Measurements from ENCODE around the gene ASXL3. TPM values are rescaled to one million over a fixed set of nuclear protein-coding genes. Genes with fewer than 3 reads are reported as not detected.

The ASXL3 gene
- total RNA-seq, 1 experiment from 2014 or later: not detected

DNA sequence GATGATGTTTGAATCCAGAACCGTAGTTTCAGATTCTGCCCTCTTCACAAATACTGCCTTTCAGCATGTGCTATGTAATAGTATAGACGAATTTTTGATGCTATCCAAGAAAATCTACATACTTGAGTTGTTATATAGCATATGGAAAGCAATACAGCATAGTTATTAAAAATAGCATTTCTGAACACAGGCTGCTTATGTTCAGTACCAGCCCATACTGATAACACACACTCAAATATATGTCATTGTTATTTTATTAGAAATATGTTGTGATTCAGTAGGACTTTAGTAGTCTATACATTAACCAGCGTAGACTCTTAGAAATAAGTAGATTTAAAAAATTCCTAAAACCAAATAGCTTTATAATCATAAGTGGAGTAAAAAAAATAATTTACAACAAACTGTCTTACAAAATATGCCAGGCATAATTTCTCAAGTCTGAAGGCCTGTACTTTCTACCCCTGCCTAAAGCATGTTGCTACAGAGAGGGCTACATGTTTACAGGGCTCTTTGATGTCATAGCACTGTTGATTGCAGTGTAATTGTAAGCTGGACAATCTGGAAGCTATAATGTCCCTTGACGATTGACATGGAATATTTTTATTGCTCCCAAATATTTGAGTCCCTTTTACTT, 86.3 kb downstream of the ASXL3 start:
- H3K27ac ChIP-seq: no peak overlapping the region
- no peak overlapping the region for H3K4me3 ChIP-seq
- no TSS peak for BruUV-seq (replicated peaks)
- no peaks in the 10 kb centered on the region for H4K20me1 ChIP-seq (ENCODE audit: insufficient read depth)
- H3K27me3 ChIP-seq (ENCODE audit: insufficient read depth, low read depth): no peaks in the 10 kb centered on the region
- CTCF ChIA-PET: no interaction called here
- no peaks in the 10 kb centered on the region for H3K4me1 ChIP-seq (replicated peaks; ENCODE audit: insufficient read depth)
- no peak for TF ChIP-seq EZH2 (IDR thresholded peaks at IDR 0.05; ENCODE audit: low read depth)
- TF ChIP-seq CTCF (conservative IDR thresholded peaks at IDR 0.05): no peak
- no peaks in the 10 kb centered on the region for H3K9me3 ChIP-seq (ENCODE audit: insufficient read depth, low read depth)
- no peak overlapping the region for H3K4me2 ChIP-seq
- H3K36me3 ChIP-seq (ENCODE audit: low read depth): no peaks in the 10 kb centered on the region
- H3K79me2 ChIP-seq (ENCODE audit: low read depth): no peaks in the 10 kb centered on the region
- no peak for DNase-seq
- POLR2A ChIA-PET (ENCODE audit: unreplicated experiment): no interaction called here
- intact Hi-C loops (cut with micrococcal nuclease; ENCODE audit: unreplicated experiment): no loop called here
- no peak overlapping the region for H2AFZ ChIP-seq
- no peaks in the 10 kb centered on the region for H3K9me2 ChIP-seq (ENCODE audit: insufficient read depth)
- no peaks in the 10 kb centered on the region for H3F3A ChIP-seq (ENCODE audit: insufficient read depth, low read depth)

DNA sequence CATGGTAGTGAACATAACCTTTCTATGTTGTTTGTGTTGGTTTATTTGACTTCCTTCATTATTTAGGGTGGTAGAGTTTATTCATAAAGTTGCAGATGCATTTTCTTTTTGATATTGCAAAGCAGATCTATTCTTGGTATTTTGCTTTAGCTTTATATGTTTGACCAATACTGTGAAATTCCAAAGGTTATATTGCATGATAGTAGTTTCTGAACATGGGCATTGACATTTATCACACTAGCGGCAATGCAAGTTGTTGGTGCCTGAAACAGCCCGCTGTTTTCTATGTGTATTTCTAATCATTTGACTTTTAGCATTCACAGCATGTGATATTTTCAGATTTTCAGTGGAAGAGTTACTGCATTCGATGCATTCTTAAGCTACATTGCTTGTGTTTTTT, 87.2 kb downstream of the ASXL3 start:
- no peaks in the 10 kb centered on the region for H3F3A ChIP-seq (ENCODE audit: insufficient read depth, low read depth)
- intact Hi-C loops (cut with micrococcal nuclease; ENCODE audit: unreplicated experiment): no loop called here
- H3K27me3 ChIP-seq (ENCODE audit: insufficient read depth, low read depth): no peaks in the 10 kb centered on the region
- H3K9me2 ChIP-seq (ENCODE audit: insufficient read depth): no peaks in the 10 kb centered on the region
- ChIA-PET POLR2A (ENCODE audit: unreplicated experiment) (no interaction called here), CTCF (no interaction called here)
- BruUV-seq (replicated peaks): no TSS peak
- no peaks in the 10 kb centered on the region for H4K20me1 ChIP-seq (ENCODE audit: insufficient read depth)
- H2AFZ ChIP-seq: no peak overlapping the region
- TF ChIP-seq CTCF (conservative IDR thresholded peaks at IDR 0.05) (no peak), EZH2 (IDR thresholded peaks at IDR 0.05; ENCODE audit: low read depth) (no peak)
- no peaks in the 10 kb centered on the region for H3K79me2 ChIP-seq (ENCODE audit: low read depth)
- H3K36me3 ChIP-seq (ENCODE audit: low read depth): no peaks in the 10 kb centered on the region
- H3K27ac ChIP-seq: no peak overlapping the region
- no peaks in the 10 kb centered on the region for H3K4me1 ChIP-seq (replicated peaks; ENCODE audit: insufficient read depth)
- DNase-seq: no peak
- no peak overlapping the region for H3K4me2 ChIP-seq
- H3K9me3 ChIP-seq (ENCODE audit: insufficient read depth, low read depth): no peaks in the 10 kb centered on the region
- no peak overlapping the region for H3K4me3 ChIP-seq

- DNase-seq: no peak
- no TSS peak for BruUV-seq (replicated peaks)
- Histone ChIP-seq H3K4me3 (no peak overlapping the region), H3K9me2 (ENCODE audit: insufficient read depth) (no peaks in the 10 kb centered on the region), H3K4me2 (no peak overlapping the region), H4K20me1 (ENCODE audit: insufficient read depth) (no peaks in the 10 kb centered on the region), H3K27me3 (ENCODE audit: insufficient read depth, low read depth) (no peaks in the 10 kb centered on the region), H3K4me1 (replicated peaks; ENCODE audit: insufficient read depth) (no peaks in the 10 kb centered on the region), H3K9me3 (ENCODE audit: insufficient read depth, low read depth) (no peaks in the 10 kb centered on the region), H3K79me2 (ENCODE audit: low read depth) (no peaks in the 10 kb centered on the region), H2AFZ (no peak overlapping the region), H3K27ac (no peak overlapping the region), H3K36me3 (ENCODE audit: low read depth) (no peaks in the 10 kb centered on the region), H3F3A (ENCODE audit: insufficient read depth, low read depth) (no peaks in the 10 kb centered on the region)
- TF ChIP-seq EZH2 (IDR thresholded peaks at IDR 0.05; ENCODE audit: low read depth) (no peak), CTCF (conservative IDR thresholded peaks at IDR 0.05) (no peak)
- intact Hi-C loops (cut with micrococcal nuclease; ENCODE audit: unreplicated experiment): no loop called here
- POLR2A ChIA-PET (ENCODE audit: unreplicated experiment): no interaction called here
- CTCF ChIA-PET: no interaction called here
These were observed 87.6 kb downstream of the ASXL3 start for GRCh38 chr18:33665641-33666040.
